Adrenal gland (tissue), 12 donors: ENCODE results near the gene SEMA7A. TPM values are rescaled to one million over a fixed set of nuclear protein-coding genes. Genes with fewer than 3 reads are reported as not detected.

Source experiments
- DNase-seq, 7 donors: peaks; one replicate each; pipeline ENCODE4 v3.0.0-alpha.2; 2019 to 2020
- H3K27ac ChIP-seq, 5 donors: fragments of 200-600 bp; sonication (generic) in 4 of 5; 1 replicate in 3 of 5; 2 replicates in 2 of 5; pipeline versions ENCODE4 v1.5.1 to v1.8.0; 2016 to 2020; ENCODE audit warnings: mild to moderate bottlenecking in 1 of 5
- H3K27me3 ChIP-seq: fragments of 200-600 bp; 2 replicates; pipeline ENCODE4 v1.8.0; 2021
- H3K36me3 ChIP-seq, 2 donors: fragments of 200-600 bp; replicated peaks in 1 of 2; 1 replicate in 1 of 2; 2 replicates in 1 of 2; pipeline versions ENCODE4 v1.5.1 to v1.8.0; 2018 to 2022
- H3K4me1 ChIP-seq, 2 donors: fragments of 200-600 bp; replicated peaks in 1 of 2; 1 replicate in 1 of 2; 2 replicates in 1 of 2; pipeline versions ENCODE4 v1.5.1 to v1.8.0; 2018 to 2021
- H3K4me3 ChIP-seq, 4 donors: fragments of 200-600 bp; sonication (generic) in 3 of 4; one replicate each; pipeline ENCODE4 v1.5.1; 2016 to 2018
- H3K9me3 ChIP-seq, 3 donors: fragments of 200-600 bp; sonication (generic) in 1 of 3; replicated peaks in 1 of 3; 1 replicate in 2 of 3; 2 replicates in 1 of 3; pipeline versions ENCODE4 v1.5.1 to v1.8.0; 2016 to 2021
- CTCF ChIP-seq, 6 experiments: fragments of 450-650 bp in 4 of 6; fragments of 200-600 bp in 2 of 6; sonication (generic) in 1 of 6; IDR thresholded peaks; 1 replicate in 5 of 6; 2 replicates in 1 of 6; pipeline versions ENCODE4 v1.5.1 to v1.8.0; 2016 to 2021; ENCODE audit warnings: antibody characterized with exemption in 6 of 6, mild to moderate bottlenecking in 2 of 6, moderate library complexity in 1 of 6
- POLR2A ChIP-seq, 2 donors: fragments of 450-650 bp; IDR thresholded peaks; one replicate each; pipeline ENCODE4 v1.6.1; 2017; ENCODE audit warnings: antibody characterized with exemption in 2 of 2, mild to moderate bottlenecking in 2 of 2, moderate library complexity in 1 of 2
- WGBS, 4 donors: extraction: QIAGEN DNeasy Blood & Tissue Kit in 2 of 4; methylation state at CpG; one replicate each; pipeline versions ENCODE4 v1.1.5 to v1.1.7; 2013 to 2017; 5-methylcytosine and 5-hydroxymethylcytosine counted together
- intact Hi-C, 2 donors: fragments of 100-400 bp; cut with DNase I; formaldehyde crosslinking; loops; one replicate each; pipeline versions ENCODE4 v1.14.1 to v1.15.0; 2022 to 2023
- polyA plus RNA-seq, 3 donors: library from polyadenylated mRNA; stranded (reverse); fragments of 200-250 nt in 2 of 3; fragments of 350-450 nt in 1 of 3; fragmentation: Illumina TruSeq in 1 of 3; extraction: RNeasy Lipid Tissue Mini Kit (QIAGEN cat#74804) in 1 of 3; gene quantifications; one replicate each; pipeline ENCODE4 v1.2.3, GENCODE V29; 2013 to 2014
- total RNA-seq, 9 donors: library from RNA; depleted of rRNA in 4 of 9; stranded (reverse); fragments of >200 nt in 4 of 9; fragments of 120-200 nt in 1 of 9; fragmentation: NEBNext Ultra II Directional in 1 of 9; extraction: Animal tissue kit (Norgen Biotek cat#: 25700) in 1 of 9; gene quantifications; one replicate each; pipeline versions ENCODE4 v1.1.0 to v1.2.4, GENCODE V29; 2013 to 2023
- donor health status: healthy with polysubstance abuse.
- donor health status: Bipolar disorder and iron deficiency.
- donor health status: DM: yes; HTN: yes; CAD: no.
- donor health status: DM: no; HTN: no; CAD: no.
- donor health status: DM: no; HTN: no; CAD: no.
- donor health status: DM: yes; HTN: yes; CAD: no.

SEMA7A gene
- total and polyA plus RNA-seq, 12 donors, result 1.3 to 32.0 (median 3.7) TPM

DNA sequence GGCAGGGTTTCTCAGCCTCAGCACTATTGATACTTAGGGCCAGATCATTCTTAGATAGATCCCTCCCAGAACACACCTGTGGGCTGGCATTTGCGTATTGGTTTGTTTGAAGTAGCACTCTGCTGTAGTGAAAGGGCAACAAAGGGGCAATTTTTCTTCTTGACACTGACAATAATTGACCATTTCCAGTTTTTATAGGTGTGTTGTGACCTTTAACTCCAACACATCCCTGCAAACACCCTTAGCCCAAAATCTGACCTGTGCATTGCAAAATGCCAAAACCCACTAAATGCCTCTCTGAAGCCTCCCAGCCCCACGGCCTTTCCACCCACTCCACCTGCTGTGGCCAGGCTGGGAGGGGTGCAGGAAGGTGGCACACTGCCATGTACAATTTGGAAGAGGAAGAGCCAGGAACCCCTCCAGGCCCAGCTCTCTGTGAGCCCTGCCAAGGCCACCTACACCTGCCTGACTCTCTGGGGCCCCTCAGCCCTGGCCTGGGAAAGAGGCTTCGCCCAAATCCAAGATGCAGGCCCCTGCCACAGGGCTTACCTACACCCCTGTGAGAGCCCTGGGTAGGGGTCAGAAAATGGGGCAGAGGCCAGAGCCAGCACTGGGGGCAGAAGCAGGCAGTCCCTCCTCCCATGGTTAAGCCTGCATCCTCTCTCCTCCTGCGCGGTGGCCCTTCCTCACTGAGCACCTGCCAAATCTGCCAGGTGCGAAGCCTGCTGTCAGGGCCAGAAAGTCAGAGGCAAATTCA lies 56.8 kb downstream of the SEMA7A start:
- WGBS, 4 donors, result 90 to 94% (median 91%) methylated on average over 2 to 6 of the region's 6 CpGs

DNA sequence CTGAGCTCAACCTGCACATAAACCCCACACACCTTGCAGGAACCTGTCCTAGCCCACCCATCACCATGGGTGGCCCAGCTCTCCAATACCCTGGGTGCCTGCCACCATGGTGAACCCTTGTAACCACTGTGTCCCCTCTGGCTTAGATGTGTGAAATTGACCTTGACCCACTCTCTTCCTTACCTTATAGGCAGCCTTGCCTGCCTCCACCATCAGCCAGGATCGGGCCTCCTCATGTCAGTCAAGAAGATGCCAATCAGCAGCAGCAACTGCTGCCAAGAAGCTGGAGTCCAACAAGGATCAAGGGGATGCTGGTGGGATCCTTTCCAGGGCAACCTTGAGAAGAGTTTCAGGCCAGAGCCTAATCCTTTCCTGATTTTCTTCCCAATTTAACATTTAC lies 57.5 kb downstream of the SEMA7A start:
- Histone ChIP-seq H3K4me1 (peaks cover 0 to 19% of the 10 kb centered on the region in 2 donors), H3K27me3 (no peaks in the 10 kb centered on the region), H3K36me3 (no peaks in the 10 kb centered on the region), H3K9me3 (no peaks in the 10 kb centered on the region), H3K27ac (no peak overlapping the region), H3K4me3 (no peak overlapping the region)
- WGBS, 4 donors, result 67 to 95% (median 76%) methylated on average over 1 of the region's 1 CpG; no CpG with 5 or more reads in 1 of the 4 donors
- TF ChIP-seq POLR2A (IDR thresholded peaks at IDR 0.05) (no peak), CTCF (IDR thresholded peaks at IDR 0.05) (no peak)
- intact Hi-C loops, result loop anchor here in 1 of 2 donors (5.0 to 10.0 kb wide), 2 partner anchors 111 to 249 kb away; no protein-coding TSS in a partner anchor
- DNase-seq, result no peak

More for the DNA sequence above, 56.8 kb downstream of the SEMA7A start:
- intact Hi-C loops, result loop anchor here in 1 of 2 donors (5.0 to 10.0 kb wide), 2 partner anchors 110 to 248 kb away; no protein-coding TSS in a partner anchor
- Histone ChIP-seq H3K4me1 (peaks cover 0 to 19% of the 10 kb centered on the region in 2 donors), H3K27ac (no peak overlapping the region), H3K9me3 (no peaks in the 10 kb centered on the region), H3K36me3 (no peaks in the 10 kb centered on the region), H3K4me3 (no peak overlapping the region), H3K27me3 (no peaks in the 10 kb centered on the region)
- TF ChIP-seq POLR2A (IDR thresholded peaks at IDR 0.05) (no peak), CTCF (IDR thresholded peaks at IDR 0.05) (no peak)
- DNase-seq, result no peak

DNA sequence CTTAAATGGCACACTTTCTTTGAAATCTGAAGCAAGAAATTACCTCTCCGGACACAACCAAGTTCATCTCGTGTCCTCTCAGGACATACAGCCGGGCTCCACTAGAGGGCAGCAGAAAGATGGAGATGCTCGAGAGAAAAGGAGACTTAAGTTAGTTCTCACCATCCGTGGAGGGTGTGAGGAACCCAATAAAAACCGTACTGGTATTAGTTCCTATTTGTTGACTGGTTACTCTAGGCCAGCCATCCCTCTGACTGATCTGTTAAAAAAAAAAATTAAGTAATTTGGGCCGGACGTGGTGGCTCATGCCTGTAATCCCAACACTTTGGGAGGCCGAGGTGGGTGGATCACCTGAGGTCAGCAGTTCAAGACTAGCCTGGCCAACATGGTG lies 58.5 kb downstream of the SEMA7A start:
- Histone ChIP-seq H3K27ac (no peak overlapping the region), H3K4me1 (peaks cover 0 to 19% of the 10 kb centered on the region in 2 donors), H3K4me3 (no peak overlapping the region), H3K27me3 (no peaks in the 10 kb centered on the region), H3K9me3 (no peaks in the 10 kb centered on the region), H3K36me3 (no peaks in the 10 kb centered on the region)
- WGBS, 4 donors, result 12 to 17% (median 16%) methylated on average over 7 to 9 of the region's 9 CpGs
- intact Hi-C loops, result loop anchor here in 1 of 2 donors (5.0 to 10.0 kb wide), 2 partner anchors 112 to 250 kb away; no protein-coding TSS in a partner anchor
- peak; percentile 78 to 94 (median 87) for DNase-seq
- TF ChIP-seq POLR2A (IDR thresholded peaks at IDR 0.05), result no peak
- peak; percentile 74 to 84 (median 76) for TF ChIP-seq CTCF (IDR thresholded peaks at IDR 0.05)

GRCh38 chr15:74374648-74375302 lies 59.0 kb downstream of the SEMA7A start:
- Histone ChIP-seq H3K27me3 (no peaks in the 10 kb centered on the region), H3K9me3 (no peaks in the 10 kb centered on the region), H3K36me3 (no peaks in the 10 kb centered on the region), H3K27ac (no peak overlapping the region), H3K4me3 (peak overlapping the region in 1 of 4 donors; percentile 71), H3K4me1 (peaks cover under 1 to 19% of the 10 kb centered on the region in 2 donors)
- peak in 1 of 7 donors; percentile 66 for DNase-seq
- intact Hi-C loops, result loop anchor here in 1 of 2 donors (5.0 to 10.0 kb wide), 2 partner anchors 113 to 250 kb away; no protein-coding TSS in a partner anchor
- WGBS, 4 donors, result 26 to 37% (median 29%) methylated on average over 7 to 11 of the region's 11 CpGs
- TF ChIP-seq CTCF (IDR thresholded peaks at IDR 0.05) (no peak), POLR2A (IDR thresholded peaks at IDR 0.05) (no peak)
